Transverse colon (tissue), 3 donors: ENCODE data around the gene CNPY2.
A peak's percentile ranks its signal among the peaks of the same experiment; 100 is the strongest.

Source experiments
- CTCF ChIP-seq, 5 experiments: fragments of 200-600 bp in 3 of 5; fragments of 450-650 bp in 2 of 5; sonication (generic) in 3 of 5; IDR thresholded peaks; 1 replicate in 2 of 5; 2 replicates in 3 of 5; pipeline ENCODE4 v1.5.1; 2016 to 2017; ENCODE audit warnings: antibody characterized with exemption in 5 of 5, inconsistent platforms in 3 of 5, mild to moderate bottlenecking in 2 of 5, moderate library complexity in 1 of 5
- EP300 ChIP-seq: sonication (generic); formaldehyde crosslinking; IDR thresholded peaks from one replicate; pipeline ENCODE4 v1.6.1; 2017; ENCODE audit warnings: antibody characterized with exemption, low read depth

GRCh38 chr12:56266693-56267442 lies 48.9 kb downstream of the CNPY2 start, which contains the start of gene COQ10A:
- TF ChIP-seq CTCF (IDR thresholded peaks at IDR 0.05) (peak; percentile 66 to 91 (median 74)), EP300 (no peak)
